Heart right ventricle (tissue), 16 donors: ENCODE measurements around the gene CDK19. TPM values are rescaled to one million over a fixed set of nuclear protein-coding genes. Genes with fewer than 3 reads are reported as not detected.

Experiments
- ATAC-seq, 8 donors: fragments of 200-7000 bp; cut with Tn5 transposase; one replicate each; pipeline ENCODE4 v1.9.1; 2020; ENCODE audit warnings: mild to moderate bottlenecking in 8 of 8, moderate library complexity in 8 of 8, moderate number of reproducible peaks in 1 of 8
- DNase-seq, 2 donors: peaks; one replicate each; pipeline ENCODE4 v3.0.0-alpha.2; 2020
- H3K27ac ChIP-seq, 10 donors: fragments of 200-600 bp; sonication (generic) in 2 of 10; one replicate each; pipeline versions ENCODE4 v1.5.0 to v1.8.0; 2020 to 2022; ENCODE audit warnings: mild to moderate bottlenecking in 3 of 10
- H3K27me3 ChIP-seq, 7 donors: fragments of 200-600 bp; one replicate each; pipeline ENCODE4 v1.8.0; 2021 to 2022; ENCODE audit warnings: mild to moderate bottlenecking in 2 of 7
- H3K36me3 ChIP-seq, 9 donors: fragments of 200-600 bp; sonication (generic) in 1 of 9; one replicate each; pipeline versions ENCODE4 v1.5.0 to v1.8.0; 2020 to 2022; ENCODE audit warnings: mild to moderate bottlenecking in 2 of 9
- H3K4me1 ChIP-seq, 9 donors: fragments of 200-600 bp; sonication (generic) in 1 of 9; one replicate each; pipeline versions ENCODE4 v1.5.0 to v1.8.0; 2020 to 2022; ENCODE audit warnings: mild to moderate bottlenecking in 4 of 9
- H3K4me3 ChIP-seq, 10 donors: fragments of 200-600 bp; sonication (generic) in 2 of 10; one replicate each; pipeline versions ENCODE4 v1.5.0 to v1.8.0; 2020 to 2022; ENCODE audit warnings: mild to moderate bottlenecking in 7 of 10, moderate library complexity in 2 of 10
- H3K9me3 ChIP-seq, 11 donors: fragments of 200-600 bp in 10 of 11; sonication (generic) in 2 of 11; one replicate each; pipeline versions ENCODE4 v1.5.0 to v1.8.0; 2013 to 2022; ENCODE audit warnings: mild to moderate bottlenecking in 2 of 11, control low read depth in 1 of 11, moderate library complexity in 1 of 11
- WGBS, 2 donors: extraction: QIAGEN DNeasy Blood & Tissue Kit; methylation state at CpG; one replicate each; pipeline ENCODE4 v1.1.7; 2013; ENCODE audit warnings: inconsistent platforms in 1 of 2; 5-methylcytosine and 5-hydroxymethylcytosine counted together
- intact Hi-C, 10 donors: fragments of 100-400 bp; cut with DNase I; formaldehyde crosslinking; loops; one replicate each; pipeline versions ENCODE4 v1.11.1 to v1.14.2; 2022
- polyA plus RNA-seq, 2 donors: library from polyadenylated mRNA; stranded (reverse); fragments of 200-250 nt; gene quantifications; one replicate each; pipeline ENCODE4 v1.2.3, GENCODE V29; 2013
- total RNA-seq, 10 donors: library from RNA; stranded (reverse); fragmentation: NEBNext Ultra II Directional in 3 of 10; extraction: Animal tissue kit (Norgen Biotek cat#: 25700) in 3 of 10; gene quantifications; one replicate each; pipeline versions ENCODE4 v1.2.1 to v1.2.4, GENCODE V29; 2021 to 2023
- TF ChIP-seq, protein P1 (sequence below), 9 donors: fragments of 200-600 bp; sonication (generic) in 2 of 9; IDR thresholded peaks; one replicate each; pipeline versions ENCODE4 v1.5.0 to v1.8.0; 2021 to 2022; ENCODE audit warnings: antibody characterized with exemption in 9 of 9, mild to moderate bottlenecking in 5 of 9, moderate library complexity in 1 of 9
- donor health status: Arrhythmogenic right ventricular cardiomyopathy.
- donor health status: ischemic (EF 13 %, LVEDD 7.1; RV severe dilation, severe dysfunction).
- donor health status: healthy with polysubstance abuse.
- donor health status: DM: no; HTN: yes; CAD: no.
- donor health status: DM: no; HTN: no; CAD: no.
- donor health status: ischemic (EF 25% LVEDD 6.9; RV normal size, moderate dysfunction).
- donor health status: ischemic (EF 25% LVEDD 5.7; RV mildly dilated, moderate dysfunction).
- donor health status: healthy.
- donor health status: DM: yes; HTN: yes; CAD: no.
- donor health status: Ischemic cardiomyopathy.
- donor health status: ischemic (EF 35%, LVEDD 5.7; RV mildly dilated, moderate dysfunction).
- donor health status: nonischemic (EF 11% LVEDD 7.7; RV severe dilation, severe dysfunction).
- donor health status: DM: yes; HTN: yes; CAD: no.
- donor health status: PGD.
- donor health status: ischemic (EF 29% LVEDD 5.4; RV normal size, mild dysfunction).
- donor health status: nonischemic (EF 23%, LVEDD 6.1; RV moderate dilation, normal function).

CDK19 gene
- total and polyA plus RNA-seq, 12 donors: 3.9 to 13.0 (median 8.4) TPM

DNA sequence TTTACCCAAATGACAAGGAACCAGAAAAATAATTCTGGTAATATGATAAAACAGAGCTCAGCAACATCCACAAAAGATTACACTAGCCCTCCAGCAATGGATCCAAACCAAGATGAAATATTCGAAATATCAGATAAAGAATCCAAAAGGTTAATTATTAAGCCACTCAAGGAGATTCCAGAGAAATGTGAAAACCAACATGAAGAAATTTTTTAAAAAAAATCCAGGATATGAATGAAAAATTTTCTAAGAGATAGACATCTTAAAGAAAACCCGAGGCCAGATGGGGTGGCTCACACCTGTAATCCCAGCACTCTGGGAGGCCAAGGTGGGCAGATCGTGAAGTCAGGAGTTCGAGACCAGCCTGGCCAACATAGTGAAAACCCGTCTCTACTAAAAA, 124.4 kb downstream of the CDK19 start:
- intact Hi-C loops: no loop called here
- WGBS, 2 donors: 89 to 99% methylated on average over 5 of the region's 5 CpGs
- DNase-seq (no peak), ATAC-seq (no peak)
- no peaks in the 10 kb centered on the region for H3K36me3 ChIP-seq
- H3K4me1 ChIP-seq: peaks cover 0 to 28% (median 5%) of the 10 kb centered on the region in 9 donors
- TF ChIP-seq, protein P1, sequence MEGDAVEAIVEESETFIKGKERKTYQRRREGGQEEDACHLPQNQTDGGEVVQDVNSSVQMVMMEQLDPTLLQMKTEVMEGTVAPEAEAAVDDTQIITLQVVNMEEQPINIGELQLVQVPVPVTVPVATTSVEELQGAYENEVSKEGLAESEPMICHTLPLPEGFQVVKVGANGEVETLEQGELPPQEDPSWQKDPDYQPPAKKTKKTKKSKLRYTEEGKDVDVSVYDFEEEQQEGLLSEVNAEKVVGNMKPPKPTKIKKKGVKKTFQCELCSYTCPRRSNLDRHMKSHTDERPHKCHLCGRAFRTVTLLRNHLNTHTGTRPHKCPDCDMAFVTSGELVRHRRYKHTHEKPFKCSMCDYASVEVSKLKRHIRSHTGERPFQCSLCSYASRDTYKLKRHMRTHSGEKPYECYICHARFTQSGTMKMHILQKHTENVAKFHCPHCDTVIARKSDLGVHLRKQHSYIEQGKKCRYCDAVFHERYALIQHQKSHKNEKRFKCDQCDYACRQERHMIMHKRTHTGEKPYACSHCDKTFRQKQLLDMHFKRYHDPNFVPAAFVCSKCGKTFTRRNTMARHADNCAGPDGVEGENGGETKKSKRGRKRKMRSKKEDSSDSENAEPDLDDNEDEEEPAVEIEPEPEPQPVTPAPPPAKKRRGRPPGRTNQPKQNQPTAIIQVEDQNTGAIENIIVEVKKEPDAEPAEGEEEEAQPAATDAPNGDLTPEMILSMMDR (IDR thresholded peaks at IDR 0.05): no peak
- no peaks in the 10 kb centered on the region for H3K27me3 ChIP-seq
- no peak overlapping the region for H3K4me3 ChIP-seq
- no peak overlapping the region for H3K27ac ChIP-seq
- H3K9me3 ChIP-seq: peaks cover 0 to 10% (median 0%) of the 10 kb centered on the region in 11 donors

DNA sequence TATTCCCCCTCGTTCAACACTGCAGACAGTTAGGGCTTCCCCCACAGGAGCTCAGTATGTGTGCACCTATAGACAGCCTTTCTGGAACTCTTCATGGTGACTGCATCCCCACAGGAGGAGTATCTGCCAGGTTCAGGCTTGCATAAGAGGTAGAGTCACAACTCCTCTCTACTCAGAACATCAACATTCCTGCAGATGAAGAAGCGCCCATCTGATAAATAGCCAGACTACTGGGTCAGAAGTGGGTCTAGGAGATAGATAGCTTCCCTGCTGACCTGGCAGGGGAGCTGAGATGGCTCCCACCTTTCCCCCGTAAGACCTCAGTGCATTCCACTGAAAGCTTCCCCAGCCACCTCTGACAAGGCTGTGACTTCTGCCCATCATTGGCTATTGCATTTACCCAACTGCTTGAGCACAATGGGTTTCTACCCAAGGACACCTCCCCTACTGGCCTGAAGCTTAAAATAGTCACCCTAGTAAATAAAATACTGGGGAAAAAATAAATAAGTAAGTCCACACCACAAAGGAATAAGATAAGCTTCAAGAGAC, 125.1 kb downstream of the CDK19 start:
- ATAC-seq (no peak), DNase-seq (no peak)
- 86 to 91% methylated on average over 3 of the region's 3 CpGs for WGBS, 2 donors
- intact Hi-C loops: no loop called here
- peaks cover 0 to 28% (median 5%) of the 10 kb centered on the region in 9 donors for H3K4me1 ChIP-seq
- TF ChIP-seq, protein P1 (IDR thresholded peaks at IDR 0.05): no peak
- no peaks in the 10 kb centered on the region for H3K36me3 ChIP-seq
- H3K27ac ChIP-seq: no peak overlapping the region
- H3K9me3 ChIP-seq: peaks cover 0 to 10% (median 0%) of the 10 kb centered on the region in 11 donors
- no peak overlapping the region for H3K4me3 ChIP-seq
- H3K27me3 ChIP-seq: no peaks in the 10 kb centered on the region

DNA sequence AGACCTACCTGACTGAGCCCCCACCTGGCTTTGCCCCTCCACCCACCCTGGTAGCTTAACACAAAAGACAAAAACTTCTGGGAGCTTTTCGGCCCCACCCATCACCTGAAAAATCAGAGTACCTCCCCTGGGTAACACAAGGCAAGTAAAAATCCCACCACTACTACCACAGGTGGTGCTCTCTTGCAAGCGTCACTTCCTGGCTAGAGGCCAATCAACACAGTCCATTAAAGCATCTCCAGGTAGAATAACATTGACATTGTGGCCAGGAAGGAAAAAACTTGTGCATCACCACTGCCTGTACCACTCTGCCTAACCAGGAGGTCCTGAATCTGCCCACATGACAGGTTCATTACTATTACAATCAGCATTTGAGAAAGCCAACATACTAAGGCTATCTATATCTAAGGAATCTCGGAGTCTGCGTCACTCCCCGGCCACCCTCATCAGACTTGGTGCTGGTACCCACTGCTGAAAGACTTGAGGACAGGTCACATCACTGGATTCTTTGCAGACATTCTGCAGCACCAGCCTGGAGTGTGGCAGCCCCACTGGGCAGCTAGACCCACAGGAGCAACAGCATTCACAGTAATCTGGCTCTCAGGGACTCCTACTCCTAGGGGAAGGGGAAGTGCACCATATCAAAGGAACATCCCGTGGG, 125.9 kb downstream of the CDK19 start:
- WGBS, 2 donors: 68 to 73% methylated on average over 6 of the region's 6 CpGs
- H3K9me3 ChIP-seq: peaks cover 0 to 7% (median 0%) of the 10 kb centered on the region in 11 donors
- intact Hi-C loops: loop anchor here in 6 of 10 donors (5.0 to 10.0 kb wide), 5 partner anchors 125 to 185 kb away; partner anchors contain the start of genes AMD1 (in 3 of the 6) and CDK19 (in 1 of the 6)
- no peaks in the 10 kb centered on the region for H3K36me3 ChIP-seq
- no peak overlapping the region for H3K27ac ChIP-seq
- DNase-seq (no peak), ATAC-seq (no peak)
- no peaks in the 10 kb centered on the region for H3K27me3 ChIP-seq
- TF ChIP-seq, protein P1 (IDR thresholded peaks at IDR 0.05): no peak
- no peak overlapping the region for H3K4me3 ChIP-seq
- peaks cover 0 to 27% (median 5%) of the 10 kb centered on the region in 9 donors for H3K4me1 ChIP-seq

DNA sequence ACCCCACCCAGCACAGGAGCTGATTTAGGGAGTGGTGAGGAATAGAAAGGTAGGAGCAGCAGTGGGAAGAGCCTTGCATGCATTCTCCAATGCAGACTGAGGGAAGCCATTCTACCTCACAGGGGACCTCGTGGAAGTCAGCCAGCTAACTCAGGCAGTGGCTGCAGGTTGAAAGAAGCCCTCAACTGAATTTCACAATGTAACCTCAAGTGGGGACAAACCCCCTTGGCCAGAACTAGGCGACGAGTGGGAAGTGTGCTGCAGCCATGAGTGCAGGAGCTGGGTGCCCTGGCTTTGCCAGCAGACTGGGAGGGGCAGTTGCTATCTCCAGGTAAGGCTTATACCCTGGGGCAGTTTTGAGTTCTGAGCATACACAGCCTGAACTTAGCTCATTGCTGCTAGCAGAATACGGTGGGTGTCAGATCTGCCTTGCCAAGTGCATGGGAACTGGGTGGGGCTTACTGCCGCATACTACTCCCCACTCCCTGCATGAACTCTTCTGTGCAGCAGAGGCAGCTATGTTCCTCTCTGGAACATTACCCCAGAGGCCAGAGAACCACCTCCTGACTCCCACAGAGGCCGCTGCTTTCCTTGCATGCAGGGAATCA, 126.5 kb downstream of the CDK19 start:
- TF ChIP-seq, protein P1 (IDR thresholded peaks at IDR 0.05): no peak
- no peak overlapping the region for H3K27ac ChIP-seq
- no peak overlapping the region for H3K4me3 ChIP-seq
- no peak for DNase-seq
- peaks cover 0 to 27% (median 5%) of the 10 kb centered on the region in 9 donors for H3K4me1 ChIP-seq
- H3K9me3 ChIP-seq: peaks cover 0 to under 1% (median 0%) of the 10 kb centered on the region in 11 donors
- intact Hi-C loops: loop anchor here in 6 of 10 donors (5.0 to 10.0 kb wide), 5 partner anchors 126 to 186 kb away; partner anchors contain the start of genes AMD1 (in 3 of the 6) and CDK19 (in 1 of the 6)
- ATAC-seq: peak in 1 of 8 donors; percentile 31
- H3K36me3 ChIP-seq: no peaks in the 10 kb centered on the region
- no peaks in the 10 kb centered on the region for H3K27me3 ChIP-seq
- 65 to 76% methylated on average over 6 of the region's 6 CpGs for WGBS, 2 donors
